H1 (cell line): ENCODE data around the gene ADCY1. TPM values are rescaled to one million over a fixed set of nuclear protein-coding genes. Genes with fewer than 3 reads are reported as not detected.

Experiments
- CTCF ChIA-PET: fragments of 300-600 bp; sonication (Branson Sonifier 250); formaldehyde crosslinking; loops from one replicate; lab custom pipeline; 2021; ENCODE audit not compliant: partially characterized antibody; lab: Charles Lee
- POLR2A ChIA-PET: fragments of 300-600 bp; sonication (Branson Sonifier 250); formaldehyde crosslinking; loops from one replicate; lab custom pipeline; 2021; ENCODE audit warnings: inconsistent platforms; ENCODE audit not compliant: partially characterized antibody; lab: Charles Lee
- DNase-seq, 2 experiments: peaks; one replicate each; pipeline versions ENCODE4 v3.0.0 to v3.0.0-alpha.2; 2010 to 2022; ENCODE audit warnings: low spot score in 2 of 2, low read depth in 1 of 2, mixed read lengths in 1 of 2
- FAIRE-seq: peaks from 2 replicates; lab custom pipeline; 2011; peaks lifted over from hg19 to GRCh38; lab: Jason Lieb, UNC
- H2AFZ ChIP-seq: 2 replicates; pipeline ENCODE4 v1.8.1; 2012; ENCODE audit warnings: low read length, inconsistent platforms
- H2AK5ac ChIP-seq: 2 replicates; pipeline ENCODE4 v1.6.1; 2013; ENCODE audit warnings: low read depth, low read length
- H2BK120ac ChIP-seq: replicated peaks from 2 replicates; pipeline ENCODE3; 2013; ENCODE audit warnings: low read depth, low read length, inconsistent platforms
- H2BK12ac ChIP-seq: 2 replicates; pipeline ENCODE4 v1.6.1; 2013; ENCODE audit warnings: low read depth, low read length
- H2BK15ac ChIP-seq: 2 replicates; pipeline ENCODE4 v1.6.1; 2013; ENCODE audit warnings: low read length
- H2BK20ac ChIP-seq: 2 replicates; pipeline ENCODE4 v1.6.1; 2013; ENCODE audit warnings: low read length
- H2BK5ac ChIP-seq: 2 replicates; pipeline ENCODE4 v1.6.1; 2013; ENCODE audit warnings: low read depth, low read length
- H3K14ac ChIP-seq: 2 replicates; pipeline ENCODE4 v1.6.1; 2013; ENCODE audit warnings: inconsistent platforms; ENCODE audit not compliant: insufficient read length
- H3K18ac ChIP-seq: 2 replicates; pipeline ENCODE4 v1.6.1; 2013; ENCODE audit warnings: low read length; ENCODE audit errors: extremely low read depth
- H3K23ac ChIP-seq: 2 replicates; pipeline ENCODE4 v1.6.1; 2013; ENCODE audit warnings: inconsistent platforms; ENCODE audit not compliant: insufficient read length
- H3K23me2 ChIP-seq: 2 replicates; pipeline ENCODE4 v1.6.1; 2013; ENCODE audit warnings: low read depth, low read length
- H3K27ac ChIP-seq: 2 replicates; pipeline ENCODE4 v1.6.1; 2011; ENCODE audit warnings: low read depth, low read length, inconsistent platforms
- H3K27me3 ChIP-seq, 4 experiments: replicated peaks in 1 of 4; 1 replicate in 1 of 4; 2 replicates in 3 of 4; pipeline versions ENCODE4 v1.6.1 to v1.8.1; 2011 to 2013; ENCODE audit warnings: low read length in 3 of 4, mild to moderate bottlenecking in 3 of 4, inconsistent platforms in 2 of 4, mixed read lengths in 2 of 4, moderate library complexity in 1 of 4; ENCODE audit not compliant: control insufficient read depth in 3 of 4, insufficient read depth in 3 of 4; ENCODE audit errors: extremely low read depth in 1 of 4
- H3K36me3 ChIP-seq, 4 experiments: 2 replicates each; pipeline versions ENCODE4 v1.6.1 to v1.8.1; 2011 to 2013; ENCODE audit warnings: mild to moderate bottlenecking in 4 of 4, low read length in 3 of 4, moderate library complexity in 2 of 4, control low read depth in 1 of 4, inconsistent platforms in 1 of 4; ENCODE audit not compliant: insufficient read depth in 4 of 4, control insufficient read depth in 2 of 4
- H3K4ac ChIP-seq: replicated peaks from 2 replicates; pipeline ENCODE3; 2013; ENCODE audit warnings: low read length, low read depth, mixed read lengths, inconsistent platforms; ENCODE audit not compliant: insufficient read length
- H3K4me1 ChIP-seq, 4 experiments: replicated peaks in 1 of 4; 1 replicate in 1 of 4; 2 replicates in 3 of 4; pipeline versions ENCODE4 v1.6.1 to v1.8.1; 2011 to 2013; ENCODE audit warnings: low read length in 3 of 4, inconsistent platforms in 2 of 4, mixed read lengths in 1 of 4; ENCODE audit not compliant: insufficient read depth in 4 of 4, control insufficient read depth in 3 of 4
- H3K4me2 ChIP-seq, 2 experiments: 2 replicates each; pipeline versions ENCODE4 v1.6.1 to v1.8.1; 2011 to 2013; ENCODE audit warnings: low read depth in 2 of 2, low read length in 2 of 2, control low read depth in 1 of 2, inconsistent platforms in 1 of 2, mild to moderate bottlenecking in 1 of 2; ENCODE audit not compliant: insufficient read depth in 1 of 2
- H3K4me3 ChIP-seq, 4 experiments: fragments of 200-600, 300-600 bp in 1 of 4; sonication (generic), shearing (Covaris generic), sonication (Bioruptor Twin) in 1 of 4; 2 replicates each; pipeline versions ENCODE4 v1.5.1 to v1.8.1; 2011 to 2016; ENCODE audit warnings: low read length in 4 of 4, low read depth in 3 of 4, control low read depth in 2 of 4, inconsistent platforms in 2 of 4, mild to moderate bottlenecking in 2 of 4, mixed read lengths in 1 of 4, moderate library complexity in 1 of 4; ENCODE audit not compliant: insufficient read depth in 2 of 4; ENCODE audit errors: extremely low read depth in 1 of 4
- H3K56ac ChIP-seq: replicated peaks from 2 replicates; pipeline ENCODE3; 2013; ENCODE audit warnings: low read depth, mild to moderate bottlenecking, mixed read lengths, low read length, inconsistent platforms; ENCODE audit not compliant: insufficient read length
- H3K79me1 ChIP-seq: 2 replicates; pipeline ENCODE4 v1.6.1; 2013; ENCODE audit warnings: low read depth, low read length, control low read depth
- H3K79me2 ChIP-seq, 2 experiments: 2 replicates each; pipeline versions ENCODE4 v1.6.1 to v1.8.1; 2012 to 2013; ENCODE audit warnings: low read length in 2 of 2, mild to moderate bottlenecking in 2 of 2, inconsistent platforms in 1 of 2; ENCODE audit not compliant: insufficient read depth in 2 of 2, control insufficient read depth in 1 of 2
- H3K9ac ChIP-seq, 4 experiments: replicated peaks in 1 of 4; 1 replicate in 1 of 4; 2 replicates in 3 of 4; pipeline versions ENCODE4 v1.6.1 to v1.8.1; 2011 to 2013; ENCODE audit warnings: low read depth in 3 of 4, low read length in 3 of 4, control low read depth in 2 of 4, mild to moderate bottlenecking in 2 of 4, moderate library complexity in 2 of 4, inconsistent platforms in 1 of 4; ENCODE audit errors: extremely low read depth in 1 of 4
- H3K9me3 ChIP-seq, 2 experiments: 2 replicates each; pipeline versions ENCODE4 v1.6.1 to v1.8.1; 2012 to 2013; ENCODE audit warnings: mild to moderate bottlenecking in 2 of 2, moderate library complexity in 2 of 2, control low read depth in 1 of 2, inconsistent platforms in 1 of 2, low read depth in 1 of 2, low read length in 1 of 2, mixed read lengths in 1 of 2; ENCODE audit not compliant: insufficient read depth in 2 of 2
- H4K20me1 ChIP-seq, 2 experiments: replicated peaks in 1 of 2; 2 replicates each; pipeline versions ENCODE3 to v1.8.1; 2011 to 2013; ENCODE audit warnings: inconsistent platforms in 2 of 2, low read length in 2 of 2, mild to moderate bottlenecking in 1 of 2; ENCODE audit not compliant: insufficient read depth in 2 of 2, control insufficient read depth in 1 of 2
- H4K5ac ChIP-seq: 2 replicates; pipeline ENCODE4 v1.6.1; 2013; ENCODE audit warnings: low read length, low read depth, mixed read lengths, inconsistent platforms; ENCODE audit not compliant: insufficient read length
- H4K8ac ChIP-seq: 2 replicates; pipeline ENCODE4 v1.8.0; 2013; ENCODE audit warnings: mild to moderate bottlenecking, moderate library complexity, low read length, inconsistent platforms; ENCODE audit not compliant: insufficient read depth; ENCODE audit errors: extremely low read depth
- H4K91ac ChIP-seq: replicated peaks from 2 replicates; pipeline ENCODE3; 2013; ENCODE audit warnings: low read length, mixed read lengths, inconsistent platforms; ENCODE audit not compliant: insufficient read length
- ATF3 ChIP-seq: IDR thresholded peaks from 2 replicates; pipeline ENCODE4 v1.6.1; 2011; ENCODE audit warnings: low read depth, mild to moderate bottlenecking, low read length; ENCODE audit not compliant: insufficient read depth
- EZH2 ChIP-seq: fragments of 200-600 bp; sonication (generic); IDR thresholded peaks from 2 replicates; pipeline ENCODE4 v1.7.1; 2012; ENCODE audit warnings: low read depth, mild to moderate bottlenecking, moderate library complexity, low read length, inconsistent platforms; ENCODE audit not compliant: severe bottlenecking
- HDAC6 ChIP-seq: IDR thresholded peaks from one replicate; pipeline ENCODE4 v1.7.1; 2012; ENCODE audit warnings: low read depth, mild to moderate bottlenecking, inconsistent platforms, low read length, moderate library complexity
- WGBS, 2 experiments: shearing (Covaris generic) in 1 of 2; methylation state at CpG; one replicate each; pipeline versions ENCODE4 v1.1.6 to v1.1.7; 2013 to 2015; ENCODE audit warnings: low lambda C conversion rate in 2 of 2, mixed read lengths in 2 of 2, inconsistent platforms in 1 of 2, low coverage in 1 of 2, missing lambda C conversion rate in 1 of 2; ENCODE audit not compliant: insufficient replicate concordance in 2 of 2, insufficient coverage in 1 of 2, insufficient read length in 1 of 2; ENCODE audit errors: extremely low coverage in 1 of 2, missing lambda C conversion rate in 1 of 2; 5-methylcytosine and 5-hydroxymethylcytosine counted together
- polyA plus RNA-seq, 7 experiments: library from polyadenylated mRNA; depleted of rRNA in 3 of 7; stranded (reverse) in 5 of 7; unstranded in 2 of 7; fragments of >200 nt in 5 of 7; fragments of 200-250 nt in 2 of 7; gene quantifications; 1 replicate in 5 of 7; 2 replicates in 1 of 7; 4 replicates in 1 of 7; pipeline versions ENCODE4 v1.2.1 to v1.2.3, GENCODE V29; 2011 to 2013; ENCODE audit warnings: missing spikeins in 2 of 7, mixed read lengths in 2 of 7
- total RNA-seq: library from RNA; stranded (reverse); fragmentation: NEBNext Ultra II Directional; extraction: Animal tissue kit (Norgen Biotek cat#: 25700); gene quantifications from 2 replicates; pipeline ENCODE4 v1.2.1, GENCODE V29; 2021
- TF ChIP-seq, protein P1 (sequence below): IDR thresholded peaks from 2 replicates; pipeline ENCODE4 v1.6.1; 2012; ENCODE audit warnings: inconsistent platforms

The ADCY1 gene
- total and polyA plus RNA-seq, 2 of the 8 experiments (the other 6 are each of a cell fraction or from before 2014, with no cell fraction given), result 7.9 to 26.9 TPM

DNA sequence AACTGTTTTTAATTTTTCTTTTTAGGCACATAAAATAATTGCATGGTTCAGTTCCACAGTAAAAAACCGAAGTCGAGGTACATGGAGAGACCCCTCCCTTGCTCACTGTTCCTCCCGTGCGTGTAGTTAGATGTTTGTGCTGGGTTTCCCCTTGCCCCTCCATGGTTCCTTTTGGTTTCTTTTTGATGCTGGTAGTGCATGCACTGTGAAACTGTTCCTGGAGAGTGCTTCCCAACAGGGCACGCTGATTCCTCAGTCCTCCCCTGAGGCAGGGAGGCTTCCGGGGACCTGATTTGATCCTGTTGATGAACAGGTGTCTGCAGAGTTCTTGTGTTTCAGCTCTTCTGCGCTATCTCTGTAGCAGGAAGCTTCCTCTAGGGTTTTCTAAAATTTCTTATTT is 69.5 kb downstream of the ADCY1 start:
- H2BK120ac ChIP-seq, result no peak overlapping the region
- no peak overlapping the region for H3K4ac ChIP-seq
- POLR2A ChIA-PET, result no interaction called here
- H3K9me3 ChIP-seq, result no peaks in the 10 kb centered on the region
- H2AK5ac ChIP-seq, result no peak overlapping the region
- H3K56ac ChIP-seq, result no peak overlapping the region
- FAIRE-seq (no peak), DNase-seq (no peak)
- no peak overlapping the region for H3K4me2 ChIP-seq
- H3K9ac ChIP-seq, result no peak overlapping the region
- H4K8ac ChIP-seq, result no peak overlapping the region
- no peak overlapping the region for H3K14ac ChIP-seq
- H3K18ac ChIP-seq, result no peak overlapping the region
- 91% methylated on average over 7 of the region's 7 CpGs; no CpG with 5 or more reads in 1 of the 2 experiments for WGBS, 2 experiments
- no peaks in the 10 kb centered on the region; a peak in 1 of 4 replicates for H3K79me2 ChIP-seq
- no peak overlapping the region for H2BK20ac ChIP-seq
- no peaks in the 10 kb centered on the region for H3K23me2 ChIP-seq
- H3K23ac ChIP-seq, result no peak overlapping the region
- TF ChIP-seq ATF3 (no peak), EZH2 (no peak), HDAC6 (no peak)
- TF ChIP-seq, protein P1, sequence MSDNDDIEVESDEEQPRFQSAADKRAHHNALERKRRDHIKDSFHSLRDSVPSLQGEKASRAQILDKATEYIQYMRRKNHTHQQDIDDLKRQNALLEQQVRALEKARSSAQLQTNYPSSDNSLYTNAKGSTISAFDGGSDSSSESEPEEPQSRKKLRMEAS, result no peak
- H4K20me1 ChIP-seq, result no peaks in the 10 kb centered on the region
- H2BK12ac ChIP-seq, result no peak overlapping the region
- no peak overlapping the region for H2BK5ac ChIP-seq
- peaks cover 6% of the 10 kb centered on the region; the same call in 1 of the 2 replicates for H3K79me1 ChIP-seq
- no peaks in the 10 kb centered on the region for H3K36me3 ChIP-seq
- no peak overlapping the region for H3K27ac ChIP-seq
- H3K4me3 ChIP-seq, result no peak overlapping the region
- H3K27me3 ChIP-seq, result no peaks in the 10 kb centered on the region
- no peak overlapping the region for H4K5ac ChIP-seq
- CTCF ChIA-PET, result interaction anchor here (4.8 kb wide), 1 partner anchor 19 kb away, joined by 28 read pairs; no protein-coding TSS in a partner anchor
- H2BK15ac ChIP-seq, result no peak overlapping the region
- no peak overlapping the region for H4K91ac ChIP-seq
- no peak overlapping the region for H2AFZ ChIP-seq
- H3K4me1 ChIP-seq, result no peaks in the 10 kb centered on the region; a peak in 1 of 7 replicates
